Measurements from ENCODE around the gene KIRREL1.

DNA sequence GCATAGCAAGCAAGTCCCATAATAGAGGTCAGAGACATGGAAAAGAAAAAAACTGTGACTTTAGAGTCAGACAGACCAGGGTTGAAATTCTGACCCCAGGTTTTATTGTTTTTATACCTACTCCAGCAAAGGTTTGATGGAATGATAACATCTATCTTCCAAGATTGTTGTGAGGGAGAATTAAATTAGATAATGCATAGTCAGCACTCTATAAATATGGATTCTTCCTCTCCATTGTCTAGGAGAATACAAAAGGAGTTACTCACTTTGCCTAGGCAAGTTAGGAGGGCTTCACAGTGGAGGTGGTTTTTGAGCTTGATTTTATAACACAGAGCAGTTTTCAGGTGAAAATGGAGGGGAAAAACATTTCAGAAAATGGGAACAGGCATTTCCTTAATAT lies 46.9 kb downstream of the KIRREL1 start:
- TF ChIP-seq, protein P1, sequence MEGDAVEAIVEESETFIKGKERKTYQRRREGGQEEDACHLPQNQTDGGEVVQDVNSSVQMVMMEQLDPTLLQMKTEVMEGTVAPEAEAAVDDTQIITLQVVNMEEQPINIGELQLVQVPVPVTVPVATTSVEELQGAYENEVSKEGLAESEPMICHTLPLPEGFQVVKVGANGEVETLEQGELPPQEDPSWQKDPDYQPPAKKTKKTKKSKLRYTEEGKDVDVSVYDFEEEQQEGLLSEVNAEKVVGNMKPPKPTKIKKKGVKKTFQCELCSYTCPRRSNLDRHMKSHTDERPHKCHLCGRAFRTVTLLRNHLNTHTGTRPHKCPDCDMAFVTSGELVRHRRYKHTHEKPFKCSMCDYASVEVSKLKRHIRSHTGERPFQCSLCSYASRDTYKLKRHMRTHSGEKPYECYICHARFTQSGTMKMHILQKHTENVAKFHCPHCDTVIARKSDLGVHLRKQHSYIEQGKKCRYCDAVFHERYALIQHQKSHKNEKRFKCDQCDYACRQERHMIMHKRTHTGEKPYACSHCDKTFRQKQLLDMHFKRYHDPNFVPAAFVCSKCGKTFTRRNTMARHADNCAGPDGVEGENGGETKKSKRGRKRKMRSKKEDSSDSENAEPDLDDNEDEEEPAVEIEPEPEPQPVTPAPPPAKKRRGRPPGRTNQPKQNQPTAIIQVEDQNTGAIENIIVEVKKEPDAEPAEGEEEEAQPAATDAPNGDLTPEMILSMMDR (IDR thresholded peaks at IDR 0.05) = no peak
- no peak for TF ChIP-seq TCF7L2 (IDR thresholded peaks at IDR 0.05; ENCODE audit: low read depth, low read length)

All from Panc1 (cell line).